GM18907 (cell line): ENCODE results near the gene RUNDC3A.
"Not testable (repeated sequence)": the region's sequence is repeated elsewhere in the genome, so short reads cannot be mapped to it uniquely, and the experiment has no call there.

Experiments used
- ATAC-seq: cut with Tn5 transposase; IDR thresholded peaks from one replicate; pipeline ENCODE4 v1.9.1; 2021; ENCODE audit warnings: mild to moderate bottlenecking, moderate library complexity; ENCODE audit not compliant: unreplicated experiment

Gene RUNDC3A

GRCh38 chr17:44358066-44358465 lies 49.7 kb downstream of the RUNDC3A start:
- no peak for ATAC-seq

- no peak for ATAC-seq
Measured at GRCh38 chr17:44359006-44359405, 50.6 kb downstream of the RUNDC3A start.

GRCh38 chr17:44359458-44360143 lies 51.2 kb downstream of the RUNDC3A start:
- no peak for ATAC-seq

GRCh38 chr17:44360144-44360533 lies 51.7 kb downstream of the RUNDC3A start:
- no peak for ATAC-seq

- no peak for ATAC-seq
Measured at GRCh38 chr17:44360826-44361225, 52.4 kb downstream of the RUNDC3A start.

GRCh38 chr17:44361292-44362260 lies 53.2 kb downstream of the RUNDC3A start:
- no peak for ATAC-seq

GRCh38 chr17:44362459-44362948 lies 54.1 kb downstream of the RUNDC3A start:
- ATAC-seq, result no peak

GRCh38 chr17:44362949-44363612 lies 54.7 kb downstream of the RUNDC3A start:
- ATAC-seq, result no peak

- ATAC-seq, result peak; percentile 46
Measured at GRCh38 chr17:44363613-44364159, 55.3 kb downstream of the RUNDC3A start, which contains the start of gene FAM171A2. Gene FAM171A2 (minus strand): TSS chr17:44363853. CDS start chr17:44363714, 139 bp downstream.

GRCh38 chr17:44365051-44365450 lies 56.6 kb downstream of the RUNDC3A start:
- ATAC-seq, result not testable (repeated sequence)

- no peak for ATAC-seq
Measured at GRCh38 chr17:44367231-44367979, 59.0 kb downstream of the RUNDC3A start.
